HG02938 (cell line): Measurements from ENCODE around the gene PAQR7.

ENCODE experiments used
- ATAC-seq: cut with Tn5 transposase; IDR thresholded peaks from one replicate; pipeline ENCODE4 v1.9.1; 2021; ENCODE audit warnings: mild to moderate bottlenecking, moderate library complexity; ENCODE audit not compliant: unreplicated experiment

The PAQR7 gene

GRCh38 chr1:25819491-25820246, 55.8 kb downstream of the PAQR7 start, which contains the start of gene MTFR1L:
Gene MTFR1L (plus strand): TSS chr1:25819954. CDS start chr1:25823105, 3,151 bp downstream.
- ATAC-seq = peak; percentile 82

GRCh38 chr1:25818569-25818968, 56.9 kb downstream of the PAQR7 start:
- no peak for ATAC-seq

- ATAC-seq = no peak
Measured at GRCh38 chr1:25817840-25818501, 57.5 kb downstream of the PAQR7 start.

GRCh38 chr1:25816112-25816718, 59.3 kb downstream of the PAQR7 start:
- ATAC-seq = no peak

GRCh38 chr1:25815208-25816111, 60.0 kb downstream of the PAQR7 start:
- ATAC-seq = no peak

GRCh38 chr1:25814549-25815087, 60.9 kb downstream of the PAQR7 start:
- no peak for ATAC-seq

- no peak for ATAC-seq
Measured at GRCh38 chr1:25813734-25814471, 61.6 kb downstream of the PAQR7 start.

GRCh38 chr1:25813071-25813733, 62.3 kb downstream of the PAQR7 start:
- no peak for ATAC-seq
